SK-N-SH treated with all-trans-retinoic acid at 6 μM for 48 hours (cell line): ENCODE measurements around the gene RASAL2.

Experiments used
- ATAC-seq: fragments of 200-7000 bp; cut with Tn5 transposase; 3 replicates; pipeline ENCODE4 v1.9.1; 2020; ENCODE audit warnings: mild to moderate bottlenecking, moderate library complexity
- CREB5 ChIP-seq: fragments of 250-450 bp; sonication (Bioruptor Pico); IDR thresholded peaks from 2 replicates; pipeline ENCODE4 v1.5.1; 2020; ENCODE audit warnings: low read depth, mild to moderate bottlenecking, moderate library complexity
- CSDC2 ChIP-seq: fragments of 250-450 bp; sonication (Bioruptor Pico); IDR thresholded peaks from 2 replicates; pipeline ENCODE4 v1.5.0; 2020; ENCODE audit warnings: mild to moderate bottlenecking, moderate library complexity
- CSRNP3 ChIP-seq: fragments of 250-450 bp; sonication (Bioruptor Pico); IDR thresholded peaks from 2 replicates; pipeline ENCODE4 v1.5.1; 2021; ENCODE audit warnings: mild to moderate bottlenecking, moderate library complexity
- GLIS3 ChIP-seq: fragments of 250-450 bp; sonication (Bioruptor Pico); IDR thresholded peaks from 2 replicates; pipeline ENCODE4 v1.5.0; 2020; ENCODE audit warnings: mild to moderate bottlenecking, moderate library complexity
- OSR1 ChIP-seq: fragments of 250-450 bp; sonication (Bioruptor Pico); IDR thresholded peaks from 2 replicates; pipeline ENCODE4 v1.8.0; 2022; ENCODE audit warnings: moderate library complexity, mild to moderate bottlenecking, inconsistent platforms
- POU6F1 ChIP-seq: fragments of 250-450 bp; sonication (Bioruptor Pico); IDR thresholded peaks from 2 replicates; pipeline ENCODE4 v1.8.0; 2021; ENCODE audit warnings: low read depth, mild to moderate bottlenecking, moderate library complexity, borderline replicate concordance
- PPARA ChIP-seq: fragments of 250-450 bp; sonication (Bioruptor Pico); IDR thresholded peaks from 2 replicates; pipeline ENCODE4 v1.5.0; 2020; ENCODE audit warnings: mild to moderate bottlenecking, borderline replicate concordance
- RARB ChIP-seq: fragments of 250-450 bp; sonication (Bioruptor Pico); IDR thresholded peaks from 2 replicates; pipeline ENCODE4 v1.8.0; 2021; ENCODE audit warnings: mild to moderate bottlenecking, moderate library complexity
- SNAI2 ChIP-seq: fragments of 250-450 bp; sonication (Bioruptor Pico); IDR thresholded peaks from 2 replicates; pipeline ENCODE4 v1.5.0; 2020; ENCODE audit warnings: mild to moderate bottlenecking, moderate library complexity
- TOX ChIP-seq: fragments of 250-450 bp; sonication (Bioruptor Pico); IDR thresholded peaks from 2 replicates; pipeline ENCODE4 v1.8.0; 2021; ENCODE audit warnings: mild to moderate bottlenecking, moderate library complexity, borderline replicate concordance
- TSHZ2 ChIP-seq: fragments of 250-450 bp; sonication (Bioruptor Pico); IDR thresholded peaks from 2 replicates; pipeline ENCODE4 v1.5.0; 2020; ENCODE audit warnings: mild to moderate bottlenecking, moderate library complexity
- ZC3H10 ChIP-seq: fragments of 250-450 bp; sonication (Bioruptor Pico); IDR thresholded peaks from 2 replicates; pipeline ENCODE4 v1.5.1; 2021; ENCODE audit warnings: mild to moderate bottlenecking, moderate library complexity
- ZFP3 ChIP-seq: fragments of 250-450 bp; sonication (Bioruptor Pico); IDR thresholded peaks from 2 replicates; pipeline ENCODE4 v1.5.0; 2020; ENCODE audit warnings: mild to moderate bottlenecking, moderate library complexity
- ZFP30 ChIP-seq: fragments of 450-650 bp; formaldehyde crosslinking; IDR thresholded peaks from 2 replicates; pipeline ENCODE4 v1.5.0; 2022; ENCODE audit warnings: mild to moderate bottlenecking, moderate library complexity
- ZNF565 ChIP-seq: fragments of 450-650 bp; formaldehyde crosslinking; conservative IDR thresholded peaks from 2 replicates; pipeline ENCODE4 v1.5.0; 2020; ENCODE audit warnings: low read depth, mild to moderate bottlenecking, moderate library complexity
- ZNF70 ChIP-seq: fragments of 450-650 bp; formaldehyde crosslinking; IDR thresholded peaks from 2 replicates; pipeline ENCODE4 v1.5.0; 2020; ENCODE audit warnings: mild to moderate bottlenecking, moderate library complexity
- ZNF8 ChIP-seq: fragments of 450-650 bp; formaldehyde crosslinking; IDR thresholded peaks from 2 replicates; pipeline ENCODE4 v1.5.0; 2020; ENCODE audit warnings: mild to moderate bottlenecking, moderate library complexity

RASAL2 gene

GRCh38 chr1:178096421-178096820 is 2.5 kb downstream of the RASAL2 start:
- TF ChIP-seq SNAI2 (no peak), OSR1 (no peak), ZNF8 (CRISPR knock-in tag) (no peak)
- ATAC-seq: no peak

- TF ChIP-seq POU6F1 (CRISPR knock-in tag) (no peak), ZFP30 (CRISPR knock-in tag) (no peak), TSHZ2 (CRISPR knock-in tag) (no peak), ZFP3 (CRISPR knock-in tag) (no peak), ZNF565 (CRISPR knock-in tag) (no peak), CREB5 (CRISPR knock-in tag) (no peak)
- peak; percentile 1; the same call in 2 of the 3 replicates for ATAC-seq
Measured at GRCh38 chr1:178098262-178098661, 4.4 kb downstream of the RASAL2 start.

GRCh38 chr1:178101266-178101630 is 7.3 kb downstream of the RASAL2 start:
- TF ChIP-seq TOX (CRISPR knock-in tag): no peak
- TF ChIP-seq ZFP3 (CRISPR knock-in tag): no peak
- TF ChIP-seq ZC3H10: no peak
- TF ChIP-seq ZFP30 (CRISPR knock-in tag): no peak
- ATAC-seq: peak; percentile 21; the same call in 2 of the 3 replicates

GRCh38 chr1:178101654-178102053 is 7.8 kb downstream of the RASAL2 start:
- TF ChIP-seq GLIS3 (CRISPR knock-in tag) (no peak), ZNF70 (no peak), OSR1 (no peak), PPARA (CRISPR knock-in tag) (no peak), ZNF8 (CRISPR knock-in tag) (no peak), CREB5 (CRISPR knock-in tag) (no peak), ZNF565 (CRISPR knock-in tag) (no peak), RARB (no peak), CSDC2 (CRISPR knock-in tag) (no peak), CSRNP3 (CRISPR knock-in tag) (no peak), SNAI2 (no peak), TOX (CRISPR knock-in tag) (no peak), POU6F1 (CRISPR knock-in tag) (no peak; the same call in 1 of the 2 replicates)
- ATAC-seq: peak; percentile 65
